HepG2 (cell line): ENCODE results near the gene NHERF2. TPM values are rescaled to one million over a fixed set of nuclear protein-coding genes. Genes with fewer than 3 reads are reported as not detected.

Experiments
- ATAC-seq: fragments of 200-7000 bp; cut with Tn5 transposase; 3 replicates; pipeline ENCODE4 v1.9.1; 2020; ENCODE audit warnings: mild to moderate bottlenecking, moderate library complexity
- BruUV-seq: library from RNA; stranded (reverse); fragments of 400-500 nt; replicated peaks from 2 replicates; lab custom pipeline; 2021; lab: Mats Ljungman, UMichigan
- CTCF ChIA-PET: fragments of 300-600 bp; formaldehyde crosslinking; extraction: SDS; loops from one replicate; lab custom pipeline; 2021; ENCODE audit warnings: low total read pairs, inconsistent platforms, low intra/inter-chr PET ratio; lab: Yijun Ruan, JAX
- POLR2A ChIA-PET: fragments of 350-600 bp; sonication (Branson Sonifier 250); formaldehyde crosslinking; loops from one replicate; lab custom pipeline; 2020; ENCODE audit warnings: antibody characterized with exemption, inconsistent platforms; lab: Yijun Ruan, JAX
- DNase-seq: peaks from one replicate; pipeline ENCODE4 v3.0.0-alpha.2; 2015; ENCODE audit warnings: low spot score
- FAIRE-seq: peaks from 3 replicates; lab custom pipeline; 2011; peaks lifted over from hg19 to GRCh38; lab: Jason Lieb, UNC
- H2AFZ ChIP-seq: one replicate; pipeline ENCODE4 v1.6.1; 2011; ENCODE audit warnings: low read length, inconsistent platforms
- H3K27ac ChIP-seq: fragments of 300-600 bp; 3 replicates; pipeline ENCODE4 v1.8.0; 2011; ENCODE audit warnings: mixed run types, mild to moderate bottlenecking, mixed read lengths, low read length, inconsistent platforms; ENCODE audit not compliant: insufficient read depth; ENCODE audit errors: extremely low read length
- H3K27me3 ChIP-seq, 2 experiments: fragments of 200-600 bp in 1 of 2; 2 replicates in 1 of 2; 3 replicates in 1 of 2; pipeline versions ENCODE4 v1.6.0 to v1.8.0; 2011; ENCODE audit warnings: low read length in 2 of 2, mild to moderate bottlenecking in 2 of 2, moderate library complexity in 2 of 2, inconsistent platforms in 1 of 2; ENCODE audit not compliant: insufficient read depth in 2 of 2, control insufficient read depth in 1 of 2
- H3K36me3 ChIP-seq, 2 experiments: fragments of 200-600 bp in 1 of 2; replicated peaks in 1 of 2; 2 replicates in 1 of 2; 3 replicates in 1 of 2; pipeline versions ENCODE4 v1.5.1 to v1.8.0; 2011; ENCODE audit warnings: low read length in 2 of 2, inconsistent platforms in 1 of 2; ENCODE audit not compliant: insufficient read depth in 2 of 2, control insufficient read depth in 1 of 2
- H3K4me1 ChIP-seq: 2 replicates; pipeline ENCODE4 v1.5.1; 2012; ENCODE audit warnings: low read length, inconsistent platforms; ENCODE audit not compliant: insufficient read depth
- H3K4me2 ChIP-seq: 2 replicates; pipeline ENCODE4 v1.6.0; 2011; ENCODE audit warnings: low read depth, low read length, inconsistent platforms
- H3K4me3 ChIP-seq, 3 experiments: fragments of 200-600 bp in 1 of 3; sonication (generic), shearing (Covaris generic) in 1 of 3; replicated peaks in 1 of 3; 2 replicates each; pipeline ENCODE4 v1.5.1; 2011 to 2016; ENCODE audit warnings: low read length in 3 of 3, inconsistent platforms in 2 of 3, low read depth in 2 of 3, mild to moderate bottlenecking in 2 of 3, control low read depth in 1 of 3, mixed read lengths in 1 of 3; ENCODE audit not compliant: insufficient read depth in 1 of 3
- H3K79me2 ChIP-seq: one replicate; pipeline ENCODE4 v1.6.1; 2011; ENCODE audit warnings: low read length, inconsistent platforms; ENCODE audit not compliant: insufficient read depth
- H3K9ac ChIP-seq: 2 replicates; pipeline ENCODE4 v1.6.0; 2011; ENCODE audit warnings: mild to moderate bottlenecking, low read depth, low read length, inconsistent platforms; ENCODE audit not compliant: insufficient read depth
- H3K9me3 ChIP-seq: 2 replicates; pipeline ENCODE4 v1.5.1; 2012; ENCODE audit warnings: mild to moderate bottlenecking, low read length
- H4K20me1 ChIP-seq: 2 replicates; pipeline ENCODE4 v1.6.0; 2011; ENCODE audit warnings: inconsistent platforms, mild to moderate bottlenecking, low read length, moderate library complexity; ENCODE audit not compliant: insufficient read depth
- ATRX ChIP-seq: sonication (generic); formaldehyde crosslinking; IDR thresholded peaks from 2 replicates; pipeline ENCODE4 v1.4.0; 2020; ENCODE audit warnings: missing genetic modification reagents, borderline replicate concordance
- HDAC1 ChIP-seq: sonication (generic); formaldehyde crosslinking; IDR thresholded peaks from 2 replicates; pipeline ENCODE4 v1.5.1; 2020; ENCODE audit warnings: mild to moderate bottlenecking, missing genetic modification reagents
- HDAC2 ChIP-seq: sonication (generic); formaldehyde crosslinking; IDR thresholded peaks from 2 replicates; pipeline ENCODE4 v1.4.0; 2020; ENCODE audit warnings: missing genetic modification reagents
- HOXA3 ChIP-seq: sonication (generic); formaldehyde crosslinking; IDR thresholded peaks from 2 replicates; pipeline ENCODE4 v1.5.0; 2020; ENCODE audit warnings: missing genetic modification reagents
- LRRFIP1 ChIP-seq: sonication (generic); formaldehyde crosslinking; conservative IDR thresholded peaks from 2 replicates; pipeline ENCODE4 v1.4.0; 2020; ENCODE audit warnings: missing genetic modification reagents
- MTERF4 ChIP-seq: sonication (generic); formaldehyde crosslinking; IDR thresholded peaks from 2 replicates; pipeline ENCODE4 v1.8.0; 2023; ENCODE audit warnings: mild to moderate bottlenecking, missing genetic modification reagents
- MYC ChIP-seq: sonication (generic); formaldehyde crosslinking; IDR thresholded peaks from 2 replicates; pipeline ENCODE4 v1.9.0; 2021; ENCODE audit warnings: missing genetic modification reagents, borderline replicate concordance
- SOX6 ChIP-seq, 2 experiments: fragments of 450-650 bp in 1 of 2; sonication (generic) in 1 of 2; formaldehyde crosslinking in 1 of 2; IDR thresholded peaks; 2 replicates each; pipeline versions ENCODE4 v1.4.0 to v1.6.1; 2017 to 2020; ENCODE audit warnings: antibody characterized with exemption in 1 of 2, mild to moderate bottlenecking in 1 of 2, missing genetic modification reagents in 1 of 2
- SRY ChIP-seq: sonication (generic); formaldehyde crosslinking; IDR thresholded peaks from 2 replicates; pipeline ENCODE4 v1.8.0; 2022; ENCODE audit warnings: mild to moderate bottlenecking, missing genetic modification reagents
- ZBTB2 ChIP-seq: sonication (generic); formaldehyde crosslinking; IDR thresholded peaks from 2 replicates; pipeline ENCODE4 v1.8.0; 2022; ENCODE audit warnings: low read depth, missing genetic modification reagents
- ZNF17 ChIP-seq: sonication (generic); formaldehyde crosslinking; IDR thresholded peaks from 2 replicates; pipeline ENCODE4 v1.5.0; 2020; ENCODE audit warnings: mild to moderate bottlenecking, missing genetic modification reagents
- ZNF530 ChIP-seq: sonication (generic); formaldehyde crosslinking; IDR thresholded peaks from 2 replicates; pipeline ENCODE4 v1.5.0; 2020; ENCODE audit warnings: low read depth, mild to moderate bottlenecking, missing genetic modification reagents
- WGBS: methylation state at CpG from one replicate; pipeline ENCODE4 v1.1.6; 2017; ENCODE audit warnings: low lambda C conversion rate; 5-methylcytosine and 5-hydroxymethylcytosine counted together
- in situ Hi-C: cut with HindIII; loops from 2 replicates; pipeline ENCODE4 v1.10.0; 2017; ENCODE audit warnings: low pct_unique_long_range_greater_than_20kb; ENCODE audit not compliant: extremely low pct_ligation_motif_present
- intact Hi-C: fragments of 100-400 bp; cut with micrococcal nuclease; formaldehyde crosslinking; loops from one replicate; pipeline ENCODE4 v1.10.0; 2022; ENCODE audit not compliant: unreplicated experiment
- polyA plus RNA-seq, 8 experiments: library from polyadenylated mRNA; depleted of rRNA in 3 of 8; stranded (reverse) in 7 of 8; unstranded in 1 of 8; fragments of >200 nt; fragmentation: Illumina TruSeq in 4 of 8; extraction: Trizol in 4 of 8; gene quantifications; 2 replicates each; pipeline versions ENCODE4 v1.2.1 to v1.2.3, GENCODE V29; 2011 to 2016; ENCODE audit warnings: low read depth in 4 of 8, missing spikeins in 1 of 8, mixed read lengths in 1 of 8; ENCODE audit not compliant: insufficient read depth in 1 of 8
- total RNA-seq, 5 experiments: library from RNA; depleted of rRNA; stranded (reverse); fragments of >200 nt; fragmentation: Illumina TruSeq; extraction: Trizol; gene quantifications; 2 replicates each; pipeline ENCODE4 v1.2.3, GENCODE V29; 2016; ENCODE audit warnings: low read depth in 1 of 5
- TF ChIP-seq, protein P1 (sequence below): sonication (generic); formaldehyde crosslinking; IDR thresholded peaks from 2 replicates; pipeline ENCODE4 v1.8.0; 2022; ENCODE audit warnings: missing genetic modification reagents, low read depth, mild to moderate bottlenecking, borderline replicate concordance
- TF ChIP-seq, protein P2 (sequence below): sonication (generic); formaldehyde crosslinking; IDR thresholded peaks from 2 replicates; pipeline ENCODE4 v1.4.0; 2020; ENCODE audit warnings: mild to moderate bottlenecking, missing genetic modification reagents

Gene NHERF2
- total and polyA plus RNA-seq, 2 of the 13 experiments (the other 11 are each of a cell fraction or from before 2014, with no cell fraction given) = 23.7 to 39.3 TPM

- CTCF ChIA-PET = no interaction called here
- FAIRE-seq = peak; percentile 83
- in situ Hi-C loops = no loop called here
- no peaks in the 10 kb centered on the region for H3K9me3 ChIP-seq
- peak; percentile 76 for DNase-seq
- no peaks in the 10 kb centered on the region for H4K20me1 ChIP-seq
- BruUV-seq = no TSS peak
- peak overlapping the region; percentile 93 for H3K4me2 ChIP-seq
- H3K27ac ChIP-seq = no peak overlapping the region
- peak; percentile 63 for ATAC-seq
- WGBS = 4% methylated on average over 16 of the region's 24 CpGs
- H3K36me3 ChIP-seq = no peaks in the 10 kb centered on the region
- peaks cover 2 to 14% of the 10 kb centered on the region in 2 experiments; a peak in 2 of 5 replicates for H3K27me3 ChIP-seq
- H3K9ac ChIP-seq = peak overlapping the region; percentile 60
- H2AFZ ChIP-seq = peak overlapping the region; percentile 59
- peak overlapping the region; percentile 20 to 61 (median 40); a peak in 5 of 6 replicates for H3K4me3 ChIP-seq
- peaks cover 65% of the 10 kb centered on the region for H3K4me1 ChIP-seq
- POLR2A ChIA-PET = interaction anchor here (0.8 to 2.9 kb wide), 10 partner anchors 8 to 142 kb away, joined by 3 to 22 read pairs (median 4); partner anchors contain the start of genes NTHL1, RPS2, SYNGR3 and TRAF7
- intact Hi-C loops = no loop called here
- peaks cover 2% of the 10 kb centered on the region for H3K79me2 ChIP-seq
- TF ChIP-seq, protein P1, sequence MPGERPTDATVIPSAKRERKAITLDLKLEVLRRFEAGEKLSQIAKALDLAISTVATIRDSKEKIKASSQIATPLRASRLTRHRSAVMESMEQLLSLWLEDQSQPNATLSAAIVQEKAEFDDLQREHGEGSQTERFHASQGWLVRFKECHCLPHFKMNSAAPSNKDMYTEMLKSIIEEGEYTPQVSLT (CRISPR knock-in tag) = no peak
- TF ChIP-seq SRY (no peak), MYC (CRISPR knock-in tag) (peak; percentile 29; the same call in 1 of the 2 replicates), HOXA3 (no peak), HDAC1 (CRISPR knock-in tag) (no peak), ATRX (CRISPR knock-in tag) (no peak), ZNF17 (no peak), ZNF530 (CRISPR knock-in tag) (no peak), HDAC2 (CRISPR knock-in tag) (peak; percentile 61; the same call in 1 of the 2 replicates), MTERF4 (no peak), ZBTB2 (no peak), SOX6 (IDR thresholded peaks at IDR 0.05) (no peak), SOX6 (CRISPR knock-in tag; IDR thresholded peaks at IDR 0.05) (peak; percentile 42; the same call in 1 of the 2 replicates), LRRFIP1 (no peak)
- TF ChIP-seq, protein P2, sequence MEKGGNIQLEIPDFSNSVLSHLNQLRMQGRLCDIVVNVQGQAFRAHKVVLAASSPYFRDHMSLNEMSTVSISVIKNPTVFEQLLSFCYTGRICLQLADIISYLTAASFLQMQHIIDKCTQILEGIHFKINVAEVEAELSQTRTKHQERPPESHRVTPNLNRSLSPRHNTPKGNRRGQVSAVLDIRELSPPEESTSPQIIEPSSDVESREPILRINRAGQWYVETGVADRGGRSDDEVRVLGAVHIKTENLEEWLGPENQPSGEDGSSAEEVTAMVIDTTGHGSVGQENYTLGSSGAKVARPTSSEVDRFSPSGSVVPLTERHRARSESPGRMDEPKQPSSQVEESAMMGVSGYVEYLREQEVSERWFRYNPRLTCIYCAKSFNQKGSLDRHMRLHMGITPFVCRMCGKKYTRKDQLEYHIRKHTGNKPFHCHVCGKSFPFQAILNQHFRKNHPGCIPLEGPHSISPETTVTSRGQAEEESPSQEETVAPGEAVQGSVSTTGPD (CRISPR knock-in tag) = peak; percentile 95
Measured at GRCh38 chr16:2015117-2015946, 11.4 kb upstream of the NHERF2 start.
